ENCODE data around the gene CELSR3.

CELSR3 gene

GRCh38 chr3:48700731-48701405 is 38.2 kb upstream of the CELSR3 start:
- TF ChIP-seq CTCF (conservative IDR thresholded peaks at IDR 0.05), result no peak
- no peak overlapping the region for H3K27ac ChIP-seq

- H3K27ac ChIP-seq, result no peak overlapping the region
- no peak for TF ChIP-seq CTCF (conservative IDR thresholded peaks at IDR 0.05)
Observed at GRCh38 chr3:48698891-48699290, 36.2 kb upstream of the CELSR3 start.

GRCh38 chr3:48697952-48698351 is 35.3 kb upstream of the CELSR3 start:
- peak; percentile 8; the same call in 1 of the 2 replicates for TF ChIP-seq CTCF (conservative IDR thresholded peaks at IDR 0.05)
- H3K27ac ChIP-seq, result no peak overlapping the region

- TF ChIP-seq CTCF (conservative IDR thresholded peaks at IDR 0.05), result no peak
Observed at GRCh38 chr3:48696601-48697000, 33.9 kb upstream of the CELSR3 start.

GRCh38 chr3:48696156-48696555 is 33.5 kb upstream of the CELSR3 start:
- no peak overlapping the region for H3K27ac ChIP-seq
- no peak for TF ChIP-seq CTCF (conservative IDR thresholded peaks at IDR 0.05)

More at GRCh38 chr3:48696601-48697000, 33.9 kb upstream of the CELSR3 start:
- H3K27ac ChIP-seq, result no peak overlapping the region

GRCh38 chr3:48695393-48695753 is 32.7 kb upstream of the CELSR3 start:
- H3K27ac ChIP-seq, result no peak overlapping the region
- TF ChIP-seq CTCF (conservative IDR thresholded peaks at IDR 0.05), result no peak

GRCh38 chr3:48694610-48695392 is 32.1 kb upstream of the CELSR3 start:
- H3K27ac ChIP-seq, result no peak overlapping the region; the same call in 1 of the 2 replicates
- TF ChIP-seq CTCF (conservative IDR thresholded peaks at IDR 0.05), result no peak
